ENCODE measurements around the gene PALLD. TPM values are rescaled to one million over a fixed set of nuclear protein-coding genes. Genes with fewer than 3 reads are reported as not detected.

PALLD gene
- total RNA-seq, 1 donor from 2014 or later = 58.7 TPM

DNA sequence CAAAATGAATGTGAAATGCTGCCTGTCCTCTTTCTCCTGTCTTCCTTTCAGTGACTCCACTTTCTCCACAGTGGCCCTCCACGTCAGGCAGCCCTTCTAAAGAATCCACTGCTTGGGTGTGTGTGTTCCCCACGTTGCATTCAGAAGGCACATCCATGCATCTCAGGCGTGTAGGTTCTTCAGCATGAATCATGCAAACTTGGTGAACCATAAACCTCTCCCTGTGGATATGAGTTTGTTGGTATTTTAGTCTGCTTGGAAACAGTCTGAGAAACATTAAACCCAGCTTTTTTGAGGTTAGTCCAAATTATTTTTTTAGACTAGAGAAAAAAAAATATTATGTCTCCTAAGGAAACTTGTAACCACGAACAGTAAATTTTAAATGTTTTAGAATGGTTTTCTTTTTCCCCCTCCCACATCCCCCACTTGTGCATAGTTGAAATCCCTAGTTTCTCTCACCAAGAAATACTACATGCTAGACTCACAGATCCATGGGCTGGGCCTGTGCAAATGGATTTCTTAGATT is 261.6 kb downstream of the PALLD start:
- no peak overlapping the region for H3K27ac Mint-ChIP-seq (ENCODE audit: unreplicated experiment)
- DNase-seq (ENCODE audit: low read depth, low spot score) = no peak
- TF ChIP-seq CTCF (conservative IDR thresholded peaks at IDR 0.05) = no peak
- peaks cover 8% of the 10 kb centered on the region for H3K36me3 Mint-ChIP-seq (ENCODE audit: low read depth)
- no peaks in the 10 kb centered on the region for H3K4me1 Mint-ChIP-seq
- no peak overlapping the region for H3K4me3 Mint-ChIP-seq
- no peaks in the 10 kb centered on the region for H3K27me3 Mint-ChIP-seq (ENCODE audit: low read depth)
- peaks cover 6% of the 10 kb centered on the region for H3K9me3 Mint-ChIP-seq

DNA sequence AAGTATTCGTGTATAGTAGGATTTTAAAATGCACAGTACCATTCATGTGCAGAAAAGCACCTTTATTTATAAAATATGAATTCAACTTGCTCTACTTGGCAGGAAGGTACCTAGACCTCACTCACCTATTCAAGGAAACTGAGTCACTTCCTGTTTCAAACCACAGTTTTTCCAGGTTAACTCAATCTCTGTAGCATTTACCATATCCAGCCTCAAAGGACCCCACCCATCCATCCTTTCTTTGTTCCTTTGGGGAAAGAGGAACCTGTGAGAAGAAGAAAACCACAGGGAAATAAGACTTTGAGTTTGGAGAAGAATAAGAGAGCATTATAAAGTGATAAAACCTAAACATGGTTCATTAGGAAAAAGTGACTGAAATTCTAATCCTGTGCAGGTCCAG is 262.5 kb downstream of the PALLD start:
- peaks cover 6% of the 10 kb centered on the region for H3K9me3 Mint-ChIP-seq
- no peaks in the 10 kb centered on the region for H3K4me1 Mint-ChIP-seq
- no peak overlapping the region for H3K27ac Mint-ChIP-seq (ENCODE audit: unreplicated experiment)
- TF ChIP-seq CTCF (conservative IDR thresholded peaks at IDR 0.05) = no peak
- no peak for DNase-seq (ENCODE audit: low read depth, low spot score)
- H3K27me3 Mint-ChIP-seq (ENCODE audit: low read depth) = no peaks in the 10 kb centered on the region
- peaks cover 8% of the 10 kb centered on the region for H3K36me3 Mint-ChIP-seq (ENCODE audit: low read depth)
- no peak overlapping the region for H3K4me3 Mint-ChIP-seq

DNA sequence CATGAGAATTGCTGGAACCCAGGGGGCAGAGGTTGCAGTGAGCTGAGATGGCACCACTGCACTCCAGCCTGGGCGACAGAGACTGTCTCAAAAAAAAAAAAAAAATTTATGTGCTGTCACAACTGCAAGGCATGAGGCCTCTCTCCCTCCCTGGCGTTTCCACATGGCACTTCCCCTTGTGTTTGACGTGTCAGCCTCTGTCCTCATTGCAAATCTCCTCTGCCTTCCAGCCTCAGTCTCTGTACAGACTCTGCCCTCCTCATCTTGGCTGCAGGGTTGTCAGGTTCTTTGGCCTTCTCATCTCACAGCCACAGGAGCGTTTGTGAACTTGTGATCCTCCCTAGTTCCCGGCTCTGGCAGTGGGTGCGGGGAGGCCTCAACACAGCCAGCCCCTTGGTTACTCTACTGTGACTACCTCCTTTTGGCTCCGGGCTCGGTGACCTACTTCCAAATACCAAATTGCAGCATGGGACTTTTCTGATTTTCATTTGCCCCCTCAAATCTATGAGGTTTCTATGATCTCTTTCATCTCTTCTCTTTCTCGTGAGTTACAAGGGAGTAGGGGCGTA is 263.2 kb downstream of the PALLD start:
- Mint-ChIP-seq H3K27me3 (ENCODE audit: low read depth) (no peaks in the 10 kb centered on the region), H3K4me3 (no peak overlapping the region), H3K9me3 (peaks cover 6% of the 10 kb centered on the region), H3K27ac (ENCODE audit: unreplicated experiment) (no peak overlapping the region), H3K4me1 (no peaks in the 10 kb centered on the region), H3K36me3 (ENCODE audit: low read depth) (peaks cover 8% of the 10 kb centered on the region)
- DNase-seq (ENCODE audit: low read depth, low spot score) = no peak
- no peak for TF ChIP-seq CTCF (conservative IDR thresholded peaks at IDR 0.05)

DNA sequence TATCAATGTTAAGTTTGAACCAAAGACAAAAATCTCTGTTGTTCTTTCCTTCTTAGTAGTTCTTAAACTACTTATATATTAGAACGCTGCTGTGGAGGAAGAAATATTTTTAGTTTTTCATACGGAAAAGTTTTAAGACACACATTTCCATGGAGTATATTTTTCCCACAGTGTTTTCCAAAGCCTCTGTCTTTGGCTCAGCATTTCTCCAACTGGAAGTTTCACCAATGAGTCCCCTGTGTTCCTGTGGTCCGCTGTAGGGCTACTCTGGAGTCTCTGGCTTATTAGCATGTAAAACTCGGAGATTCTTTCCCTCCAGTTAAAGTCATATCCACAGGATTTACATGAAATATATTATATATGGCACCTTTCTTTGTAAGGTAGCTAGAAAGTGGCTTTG is 264.2 kb downstream of the PALLD start:
- TF ChIP-seq CTCF (conservative IDR thresholded peaks at IDR 0.05) = no peak
- Mint-ChIP-seq H3K27me3 (ENCODE audit: low read depth) (no peaks in the 10 kb centered on the region), H3K27ac (ENCODE audit: unreplicated experiment) (no peak overlapping the region)

GRCh38 chr4:168765322-168765721 is 268.5 kb downstream of the PALLD start:
- TF ChIP-seq CTCF (conservative IDR thresholded peaks at IDR 0.05) = no peak
- H3K27me3 Mint-ChIP-seq (ENCODE audit: low read depth) = no peaks in the 10 kb centered on the region
- no peak for DNase-seq (ENCODE audit: low read depth, low spot score)
- H3K27ac Mint-ChIP-seq (ENCODE audit: unreplicated experiment) = no peak overlapping the region
- H3K9me3 Mint-ChIP-seq = no peaks in the 10 kb centered on the region
- H3K36me3 Mint-ChIP-seq (ENCODE audit: low read depth) = peaks cover 3% of the 10 kb centered on the region
- H3K4me3 Mint-ChIP-seq = no peak overlapping the region
- peaks cover 15% of the 10 kb centered on the region for H3K4me1 Mint-ChIP-seq

More for the DNA sequence above, 264.2 kb downstream of the PALLD start:
- Mint-ChIP-seq H3K4me3 (no peak overlapping the region), H3K4me1 (no peaks in the 10 kb centered on the region), H3K36me3 (ENCODE audit: low read depth) (peaks cover 8% of the 10 kb centered on the region), H3K9me3 (peaks cover 4% of the 10 kb centered on the region)
- DNase-seq (ENCODE audit: low read depth, low spot score) = no peak

Measured in neural crest cell (in vitro differentiated cells).